Choroid plexus epithelial cell (primary cell): Measurements from ENCODE around the gene CAPN7.
A peak's percentile ranks its signal among the peaks of the same experiment; 100 is the strongest.

Source experiments
- DNase-seq: peaks from one replicate; pipeline ENCODE4 v3.0.0-alpha.2; 2010; ENCODE audit warnings: low read depth
- H3K4me3 ChIP-seq: 2 replicates; pipeline ENCODE4 v1.5.1; 2011; ENCODE audit warnings: low read depth, mild to moderate bottlenecking, control low read depth, low read length, moderate library complexity
- TF ChIP-seq, protein P1 (sequence below): conservative IDR thresholded peaks from 2 replicates; pipeline ENCODE4 v1.5.1; 2011; ENCODE audit warnings: low read depth, mild to moderate bottlenecking, control low read depth, inconsistent platforms, low read length, moderate library complexity

CAPN7 gene

DNA sequence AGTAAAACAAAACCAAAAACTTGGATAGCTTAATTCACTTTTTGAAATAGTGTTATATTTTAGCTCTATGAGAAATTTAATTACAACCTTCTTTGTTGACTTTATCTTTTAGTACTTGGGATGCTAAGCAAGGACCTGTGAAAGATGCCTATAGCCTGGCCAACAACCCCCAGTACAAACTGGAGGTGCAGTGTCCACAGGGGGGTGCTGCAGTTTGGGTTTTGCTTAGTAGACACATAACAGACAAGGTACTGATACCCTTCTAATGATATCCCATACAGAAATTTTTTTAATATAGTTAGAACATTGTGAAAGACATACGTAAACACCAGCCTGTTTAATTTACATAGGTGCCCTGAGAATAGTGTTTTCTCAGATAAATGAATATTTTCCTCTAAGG is 35.3 kb downstream of the CAPN7 start:
- DNase-seq, result peak; percentile 39
- H3K4me3 ChIP-seq, result no peak overlapping the region
- TF ChIP-seq, protein P1, sequence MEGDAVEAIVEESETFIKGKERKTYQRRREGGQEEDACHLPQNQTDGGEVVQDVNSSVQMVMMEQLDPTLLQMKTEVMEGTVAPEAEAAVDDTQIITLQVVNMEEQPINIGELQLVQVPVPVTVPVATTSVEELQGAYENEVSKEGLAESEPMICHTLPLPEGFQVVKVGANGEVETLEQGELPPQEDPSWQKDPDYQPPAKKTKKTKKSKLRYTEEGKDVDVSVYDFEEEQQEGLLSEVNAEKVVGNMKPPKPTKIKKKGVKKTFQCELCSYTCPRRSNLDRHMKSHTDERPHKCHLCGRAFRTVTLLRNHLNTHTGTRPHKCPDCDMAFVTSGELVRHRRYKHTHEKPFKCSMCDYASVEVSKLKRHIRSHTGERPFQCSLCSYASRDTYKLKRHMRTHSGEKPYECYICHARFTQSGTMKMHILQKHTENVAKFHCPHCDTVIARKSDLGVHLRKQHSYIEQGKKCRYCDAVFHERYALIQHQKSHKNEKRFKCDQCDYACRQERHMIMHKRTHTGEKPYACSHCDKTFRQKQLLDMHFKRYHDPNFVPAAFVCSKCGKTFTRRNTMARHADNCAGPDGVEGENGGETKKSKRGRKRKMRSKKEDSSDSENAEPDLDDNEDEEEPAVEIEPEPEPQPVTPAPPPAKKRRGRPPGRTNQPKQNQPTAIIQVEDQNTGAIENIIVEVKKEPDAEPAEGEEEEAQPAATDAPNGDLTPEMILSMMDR, result peak; percentile 49

DNA sequence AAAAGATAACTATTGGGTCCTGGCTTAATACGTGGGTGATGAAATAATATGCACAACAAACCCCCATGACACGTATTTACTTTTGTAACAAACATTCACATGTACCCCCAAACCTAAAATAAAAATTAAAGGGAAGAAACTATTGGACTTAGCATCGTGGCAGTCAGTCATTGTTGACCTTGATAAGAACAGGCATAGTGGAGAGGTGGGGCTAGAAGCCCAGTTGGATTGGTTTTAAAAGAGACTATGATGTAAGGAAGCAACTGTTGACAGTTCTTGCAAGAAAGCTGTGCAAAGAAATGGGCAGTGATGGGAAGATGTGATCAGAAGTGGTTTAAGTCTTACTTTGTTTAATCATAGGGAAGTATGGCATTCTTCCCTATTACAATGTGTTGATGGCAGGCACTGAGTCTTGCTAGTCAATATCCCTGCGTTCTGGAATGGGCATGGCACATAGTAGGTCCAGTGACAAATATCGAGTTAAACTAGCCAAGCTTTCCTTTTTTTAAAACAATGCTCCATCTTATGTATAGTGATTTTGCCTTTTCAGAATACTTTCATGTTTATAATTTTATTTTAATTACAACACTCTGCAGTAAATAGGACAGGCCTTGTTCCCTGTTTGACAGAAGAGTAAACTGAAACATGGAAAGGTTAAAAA is 37.9 kb downstream of the CAPN7 start:
- TF ChIP-seq, protein P1, result no peak

GRCh38 chr3:15246186-15246585 is 40.1 kb downstream of the CAPN7 start:
- TF ChIP-seq, protein P1, result no peak

More for the DNA sequence above, 37.9 kb downstream of the CAPN7 start:
- no peak for DNase-seq
- H3K4me3 ChIP-seq, result no peak overlapping the region

GRCh38 chr3:15253023-15253697 is 47.1 kb downstream of the CAPN7 start:
- no peak for DNase-seq
- TF ChIP-seq, protein P1, result no peak
- H3K4me3 ChIP-seq, result no peak overlapping the region

More at GRCh38 chr3:15246186-15246585, 40.1 kb downstream of the CAPN7 start:
- DNase-seq, result no peak
- no peak overlapping the region for H3K4me3 ChIP-seq

GRCh38 chr3:15255215-15255614 is 49.2 kb downstream of the CAPN7 start:
- TF ChIP-seq, protein P1, result no peak
- no peak for DNase-seq
- no peak overlapping the region for H3K4me3 ChIP-seq

GRCh38 chr3:15256861-15257341 is 50.9 kb downstream of the CAPN7 start:
- H3K4me3 ChIP-seq, result no peak overlapping the region
- TF ChIP-seq, protein P1, result no peak
- no peak for DNase-seq
